K562 (cell line): ENCODE data around the gene SH2D7. TPM values are rescaled to one million over a fixed set of nuclear protein-coding genes. Genes with fewer than 3 reads are reported as not detected.

Source experiments
- ATAC-seq: fragments of 200-7000 bp; cut with Tn5 transposase; 3 replicates; pipeline ENCODE4 v1.9.1; 2020; ENCODE audit warnings: moderate library complexity
- BruUV-seq: library from RNA; stranded (reverse); fragments of 400-500 nt; replicated peaks from 2 replicates; lab custom pipeline; 2021; lab: Mats Ljungman, UMichigan
- CTCF ChIA-PET: fragments of 300-600 bp; formaldehyde crosslinking; extraction: SDS; loops from one replicate; lab custom pipeline; 2021; ENCODE audit warnings: low intra/inter-chr PET ratio; lab: Yijun Ruan, JAX
- POLR2A ChIA-PET: fragments of 300-600, 350-650 bp; sonication (Branson Sonifier 250); formaldehyde crosslinking; extraction: SDS; loops from one replicate; lab custom pipeline; 2021; ENCODE audit warnings: antibody characterized with exemption, inconsistent platforms; lab: Yijun Ruan, JAX
- DNase-seq, 4 experiments: peaks; one replicate each; pipeline versions ENCODE4 v3.0.0 to v3.0.0-alpha.2; 2011 to 2018; ENCODE audit warnings: low spot score in 3 of 4, mixed read lengths in 3 of 4; ENCODE audit errors: extremely low read depth in 1 of 4
- FAIRE-seq: peaks from 2 replicates; lab custom pipeline; 2011; peaks lifted over from hg19 to GRCh38; lab: Jason Lieb, UNC
- H2AFZ ChIP-seq: 2 replicates; pipeline ENCODE4 v1.6.0; 2011; ENCODE audit warnings: low read depth, low read length, control low read depth, inconsistent platforms
- H3K27ac ChIP-seq: fragments of 200-600 bp; 3 replicates; pipeline ENCODE4 v1.8.0; 2011; ENCODE audit warnings: low read depth, mild to moderate bottlenecking, control low read depth, inconsistent platforms, low read length, moderate library complexity, mixed read lengths; ENCODE audit errors: extremely low read depth
- H3K27me3 ChIP-seq, 2 experiments: fragments of 300-600 bp in 1 of 2; 2 replicates in 1 of 2; 3 replicates in 1 of 2; pipeline versions ENCODE4 v1.6.0 to v1.8.0; 2011; ENCODE audit warnings: inconsistent platforms in 2 of 2, low read length in 2 of 2, mild to moderate bottlenecking in 1 of 2, mixed read lengths in 1 of 2, moderate library complexity in 1 of 2; ENCODE audit not compliant: control insufficient read depth in 2 of 2, insufficient read depth in 2 of 2
- H3K36me3 ChIP-seq: fragments of 300-600 bp; 3 replicates; pipeline ENCODE4 v1.8.0; 2011; ENCODE audit warnings: mild to moderate bottlenecking, low read length, inconsistent platforms; ENCODE audit not compliant: control insufficient read depth, insufficient read depth
- H3K4me1 ChIP-seq, 2 experiments: fragments of 200-600 bp in 1 of 2; replicated peaks in 1 of 2; 2 replicates in 1 of 2; 3 replicates in 1 of 2; pipeline versions ENCODE4 v1.5.1 to v1.8.0; 2011; ENCODE audit warnings: inconsistent platforms in 2 of 2, low read length in 2 of 2, mild to moderate bottlenecking in 1 of 2, mixed read lengths in 1 of 2, moderate library complexity in 1 of 2; ENCODE audit not compliant: control insufficient read depth in 2 of 2, insufficient read depth in 2 of 2
- H3K4me2 ChIP-seq: 2 replicates; pipeline ENCODE4 v1.6.1; 2011; ENCODE audit warnings: low read length, control low read depth, inconsistent platforms, mixed read lengths; ENCODE audit not compliant: insufficient read depth
- H3K4me3 ChIP-seq: fragments of 200-600 bp; sonication (generic), shearing (Covaris generic); 2 replicates; pipeline ENCODE4 v1.5.1; 2016; ENCODE audit warnings: control low read depth, inconsistent platforms
- H3K79me2 ChIP-seq: fragments of 200-600 bp; 3 replicates; pipeline ENCODE4 v1.8.0; 2011; ENCODE audit warnings: low read length, inconsistent platforms; ENCODE audit not compliant: control insufficient read depth, insufficient read depth
- H3K9ac ChIP-seq, 2 experiments: 2 replicates each; pipeline versions ENCODE4 v1.6.0 to v1.6.1; 2011; ENCODE audit warnings: low read depth in 2 of 2, low read length in 2 of 2, control low read depth in 1 of 2, inconsistent platforms in 1 of 2, mild to moderate bottlenecking in 1 of 2, mixed read lengths in 1 of 2; ENCODE audit not compliant: insufficient read depth in 1 of 2
- H3K9me1 ChIP-seq: one replicate; pipeline ENCODE4 v1.6.0; 2011; ENCODE audit warnings: inconsistent platforms, mild to moderate bottlenecking, low read length, moderate library complexity; ENCODE audit not compliant: control insufficient read depth, insufficient read depth
- H3K9me3 ChIP-seq: replicated peaks from 2 replicates; pipeline ENCODE4 v1.5.1; 2011; ENCODE audit warnings: low read depth, low read length, inconsistent platforms; ENCODE audit not compliant: control insufficient read depth, insufficient read depth
- H4K20me1 ChIP-seq: replicated peaks from 2 replicates; pipeline ENCODE4 v1.6.1; 2011; ENCODE audit warnings: low read length, inconsistent platforms, mixed read lengths; ENCODE audit not compliant: control insufficient read depth, insufficient read depth
- MEIS2 ChIP-seq: fragments of 450-650 bp; IDR thresholded peaks from 2 replicates; pipeline ENCODE4 v1.6.1; 2014; ENCODE audit warnings: mild to moderate bottlenecking; ENCODE audit not compliant: partially characterized antibody
- SNIP1 ChIP-seq: fragments of 450-650 bp; IDR thresholded peaks from 2 replicates; pipeline ENCODE4 v1.7.1; 2017; ENCODE audit warnings: low read depth, mild to moderate bottlenecking
- WGBS: fragments of 100-300 bp; shearing (Covaris generic); methylation state at CpG from one replicate; pipeline ENCODE4 v1.1.6; 2016; ENCODE audit warnings: low coverage, mixed read lengths; ENCODE audit not compliant: insufficient coverage; ENCODE audit errors: missing lambda C conversion rate; 5-methylcytosine and 5-hydroxymethylcytosine counted together
- in situ Hi-C: fragments of 300-500 bp; cut with MboI; formaldehyde crosslinking; loops from 4 replicates; pipeline ENCODE4 v1.15.0; 2018; ENCODE audit warnings: inconsistent platforms, mixed read lengths
- intact Hi-C: fragments of 100-400 bp; cut with micrococcal nuclease; formaldehyde crosslinking; loops from 2 replicates; pipeline ENCODE4 v1.14.2; 2022
- polyA plus RNA-seq, 8 experiments: library from polyadenylated mRNA; depleted of rRNA in 4 of 8; stranded (reverse) in 5 of 8; unstranded in 3 of 8; fragments of >200 nt; fragmentation: Nextera tagmentation in 2 of 8; fragmentation: Illumina TruSeq in 1 of 8; extraction: Ambion mirVana in 2 of 8; extraction: Trizol in 1 of 8; gene quantifications; 2 replicates each; pipeline versions ENCODE4 v1.2.1 to v1.2.3, GENCODE V29; 2011 to 2014; ENCODE audit warnings: inconsistent platforms in 1 of 8, missing spikeins in 1 of 8
- total RNA-seq, 7 experiments: library from RNA; depleted of rRNA in 6 of 7; stranded (reverse); fragments of >200 nt in 6 of 7; fragmentation: Illumina TruSeq in 2 of 7; extraction: Trizol in 2 of 7; gene quantifications; 2 replicates each; pipeline versions ENCODE4 v1.2.1 to v1.2.3, GENCODE V29; 2011 to 2021; ENCODE audit warnings: low replicate concordance in 1 of 7
- TF ChIP-seq, protein P1 (sequence below): fragments of 450-650 bp; formaldehyde crosslinking; IDR thresholded peaks from 2 replicates; pipeline ENCODE4 v1.4.0; 2020; ENCODE audit warnings: mild to moderate bottlenecking, mixed read lengths
- TF ChIP-seq, protein P2 (sequence below): fragments of 250-450 bp; sonication (Bioruptor Pico); IDR thresholded peaks from 2 replicates; pipeline ENCODE4 v1.8.0; 2021; ENCODE audit warnings: moderate library complexity, mild to moderate bottlenecking, inconsistent platforms
- TF ChIP-seq, protein P3 (sequence below): fragments of 450-650 bp; IDR thresholded peaks from 2 replicates; pipeline ENCODE4 v1.6.1; 2016
- TF ChIP-seq, protein P4 (sequence below): fragments of 450-650 bp; IDR thresholded peaks from 2 replicates; pipeline ENCODE4 v1.6.1; 2014; ENCODE audit warnings: low read depth, mild to moderate bottlenecking, moderate library complexity, borderline replicate concordance

SH2D7 gene
- total and polyA plus RNA-seq, 9 of the 15 experiments (the other 6 are each of a cell fraction or from before 2014, with no cell fraction given) = not detected

DNA sequence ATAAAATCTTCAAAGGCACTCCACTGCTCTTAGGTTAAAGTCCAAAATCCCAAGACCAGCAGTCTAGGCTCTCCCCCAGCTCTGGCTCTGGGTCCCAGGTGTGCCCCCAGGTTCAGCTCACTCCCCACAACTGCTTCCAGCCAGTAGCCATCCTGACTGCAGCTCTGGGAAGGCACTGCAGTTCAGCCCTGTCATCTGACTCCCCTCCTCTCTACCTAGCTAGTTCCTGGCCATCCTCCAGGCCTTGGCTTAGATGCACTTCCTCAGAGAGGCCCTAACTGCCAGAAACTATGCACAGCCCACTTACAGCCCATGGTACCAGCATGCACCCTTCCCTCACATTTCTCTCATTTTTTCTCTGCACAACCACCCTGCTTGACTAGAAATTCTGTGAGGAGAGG is 40.4 kb upstream of the SH2D7 start (continued):
- no peak for TF ChIP-seq SNIP1
- TF ChIP-seq, protein P1, sequence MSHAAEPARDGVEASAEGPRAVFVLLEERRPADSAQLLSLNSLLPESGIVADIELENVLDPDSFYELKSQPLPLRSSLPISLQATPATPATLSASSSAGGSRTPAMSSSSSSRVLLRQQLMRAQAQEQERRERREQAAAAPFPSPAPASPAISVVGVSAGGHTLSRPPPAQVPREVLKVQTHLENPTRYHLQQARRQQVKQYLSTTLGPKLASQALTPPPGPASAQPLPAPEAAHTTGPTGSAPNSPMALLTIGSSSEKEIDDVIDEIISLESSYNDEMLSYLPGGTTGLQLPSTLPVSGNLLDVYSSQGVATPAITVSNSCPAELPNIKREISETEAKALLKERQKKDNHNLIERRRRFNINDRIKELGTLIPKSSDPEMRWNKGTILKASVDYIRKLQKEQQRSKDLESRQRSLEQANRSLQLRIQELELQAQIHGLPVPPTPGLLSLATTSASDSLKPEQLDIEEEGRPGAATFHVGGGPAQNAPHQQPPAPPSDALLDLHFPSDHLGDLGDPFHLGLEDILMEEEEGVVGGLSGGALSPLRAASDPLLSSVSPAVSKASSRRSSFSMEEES (CRISPR knock-in tag) = no peak

DNA sequence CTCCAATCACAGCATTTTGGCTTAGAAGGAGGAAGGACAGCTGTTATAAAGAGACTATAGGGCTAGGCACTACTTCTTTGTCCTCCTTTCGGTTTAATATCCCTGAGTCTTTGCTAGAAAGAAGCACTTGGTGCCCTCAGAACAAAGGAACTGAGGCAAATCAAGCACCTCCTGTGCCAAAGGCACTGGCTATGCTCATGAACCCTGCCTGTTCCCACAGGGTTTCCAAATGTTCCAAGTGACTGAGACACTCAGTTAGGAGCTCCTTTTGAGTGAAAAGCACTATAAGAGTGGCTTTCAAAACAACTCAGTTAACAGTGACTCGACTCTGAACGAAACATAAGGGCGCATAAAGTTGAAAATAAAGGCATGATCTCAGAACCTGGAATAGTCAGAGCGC is 39.8 kb upstream of the SH2D7 start:
- Histone ChIP-seq H4K20me1 (peaks cover 5% of the 10 kb centered on the region; the same call in 1 of the 2 replicates), H3K79me2 (no peaks in the 10 kb centered on the region)
- TF ChIP-seq, protein P2, sequence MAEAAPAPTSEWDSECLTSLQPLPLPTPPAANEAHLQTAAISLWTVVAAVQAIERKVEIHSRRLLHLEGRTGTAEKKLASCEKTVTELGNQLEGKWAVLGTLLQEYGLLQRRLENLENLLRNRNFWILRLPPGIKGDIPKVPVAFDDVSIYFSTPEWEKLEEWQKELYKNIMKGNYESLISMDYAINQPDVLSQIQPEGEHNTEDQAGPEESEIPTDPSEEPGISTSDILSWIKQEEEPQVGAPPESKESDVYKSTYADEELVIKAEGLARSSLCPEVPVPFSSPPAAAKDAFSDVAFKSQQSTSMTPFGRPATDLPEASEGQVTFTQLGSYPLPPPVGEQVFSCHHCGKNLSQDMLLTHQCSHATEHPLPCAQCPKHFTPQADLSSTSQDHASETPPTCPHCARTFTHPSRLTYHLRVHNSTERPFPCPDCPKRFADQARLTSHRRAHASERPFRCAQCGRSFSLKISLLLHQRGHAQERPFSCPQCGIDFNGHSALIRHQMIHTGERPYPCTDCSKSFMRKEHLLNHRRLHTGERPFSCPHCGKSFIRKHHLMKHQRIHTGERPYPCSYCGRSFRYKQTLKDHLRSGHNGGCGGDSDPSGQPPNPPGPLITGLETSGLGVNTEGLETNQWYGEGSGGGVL (CRISPR knock-in tag) = no peak
- TF ChIP-seq, protein P3, sequence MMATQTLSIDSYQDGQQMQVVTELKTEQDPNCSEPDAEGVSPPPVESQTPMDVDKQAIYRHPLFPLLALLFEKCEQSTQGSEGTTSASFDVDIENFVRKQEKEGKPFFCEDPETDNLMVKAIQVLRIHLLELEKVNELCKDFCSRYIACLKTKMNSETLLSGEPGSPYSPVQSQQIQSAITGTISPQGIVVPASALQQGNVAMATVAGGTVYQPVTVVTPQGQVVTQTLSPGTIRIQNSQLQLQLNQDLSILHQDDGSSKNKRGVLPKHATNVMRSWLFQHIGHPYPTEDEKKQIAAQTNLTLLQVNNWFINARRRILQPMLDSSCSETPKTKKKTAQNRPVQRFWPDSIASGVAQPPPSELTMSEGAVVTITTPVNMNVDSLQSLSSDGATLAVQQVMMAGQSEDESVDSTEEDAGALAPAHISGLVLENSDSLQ = no peak
- no peak for TF ChIP-seq MEIS2
- TF ChIP-seq, protein P4, sequence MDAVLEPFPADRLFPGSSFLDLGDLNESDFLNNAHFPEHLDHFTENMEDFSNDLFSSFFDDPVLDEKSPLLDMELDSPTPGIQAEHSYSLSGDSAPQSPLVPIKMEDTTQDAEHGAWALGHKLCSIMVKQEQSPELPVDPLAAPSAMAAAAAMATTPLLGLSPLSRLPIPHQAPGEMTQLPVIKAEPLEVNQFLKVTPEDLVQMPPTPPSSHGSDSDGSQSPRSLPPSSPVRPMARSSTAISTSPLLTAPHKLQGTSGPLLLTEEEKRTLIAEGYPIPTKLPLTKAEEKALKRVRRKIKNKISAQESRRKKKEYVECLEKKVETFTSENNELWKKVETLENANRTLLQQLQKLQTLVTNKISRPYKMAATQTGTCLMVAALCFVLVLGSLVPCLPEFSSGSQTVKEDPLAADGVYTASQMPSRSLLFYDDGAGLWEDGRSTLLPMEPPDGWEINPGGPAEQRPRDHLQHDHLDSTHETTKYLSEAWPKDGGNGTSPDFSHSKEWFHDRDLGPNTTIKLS = no peak
- TF ChIP-seq, all 486 proteins: peak for 0
- no TSS peak for BruUV-seq
- in situ Hi-C loops = no loop called here
- Histone ChIP-seq H3K9me1 (no peaks in the 10 kb centered on the region), H3K4me2 (no peak overlapping the region), H3K4me1 (peaks cover 0 to 3% of the 10 kb centered on the region in 2 experiments; a peak in 1 of 5 replicates), H3K27me3 (no peaks in the 10 kb centered on the region), H3K9ac (no peak overlapping the region), H3K9me3 (no peaks in the 10 kb centered on the region), H3K4me3 (no peak overlapping the region), H2AFZ (no peak overlapping the region), H3K27ac (no peak overlapping the region), H3K36me3 (peaks cover 9% of the 10 kb centered on the region; the same call in 2 of the 3 replicates)
- FAIRE-seq (no peak), ATAC-seq (no peak), DNase-seq (no peak)
- intact Hi-C loops = no loop called here
- WGBS = 70% methylated on average over 4 of the region's 5 CpGs
- ChIA-PET POLR2A (interaction anchor here (0.8 to 1.6 kb wide), 4 partner anchors 10 to 83 kb away, joined by 3 to 5 read pairs (median 3); no protein-coding TSS in a partner anchor), CTCF (no interaction called here)
